HEK293 (cell line): ENCODE results near the gene TRPV6.

Experiments
- CTCF ChIA-PET: fragments of 350-600 bp; formaldehyde crosslinking; extraction: SDS; loops from one replicate; lab custom pipeline; 2021; ENCODE audit warnings: antibody characterized with exemption; lab: Yijun Ruan, JAX
- POLR2A ChIA-PET: fragments of 300-600 bp; formaldehyde crosslinking; extraction: SDS; loops from one replicate; lab custom pipeline; 2020; ENCODE audit warnings: antibody characterized with exemption, inconsistent platforms; lab: Yijun Ruan, JAX
- H3K27ac ChIP-seq: fragments of 200-500 bp; sonication (Bioruptor generic); 2 replicates; pipeline ENCODE4 v1.5.1; 2014; ENCODE audit warnings: low read depth, low read length, control low read depth, inconsistent platforms; ENCODE audit errors: extremely low read depth
- H3K36me3 ChIP-seq, 2 experiments: fragments of 200-500 bp in 1 of 2; sonication (Bioruptor generic) in 1 of 2; 1 replicate in 1 of 2; 2 replicates in 1 of 2; pipeline ENCODE4 v1.5.1; 2014 to 2017; ENCODE audit warnings: inconsistent platforms in 2 of 2, low read length in 2 of 2; ENCODE audit not compliant: control insufficient read depth in 2 of 2, insufficient read depth in 1 of 2
- H3K4me1 ChIP-seq: fragments of 200-500 bp; sonication (Bioruptor generic); 2 replicates; pipeline ENCODE4 v1.5.1; 2014; ENCODE audit warnings: mild to moderate bottlenecking, low read length, inconsistent platforms; ENCODE audit not compliant: control insufficient read depth, insufficient read depth
- H3K4me3 ChIP-seq: 2 replicates; pipeline ENCODE4 v1.5.1; 2011; ENCODE audit warnings: low read depth, mild to moderate bottlenecking, control low read depth, low read length, moderate library complexity
- H3K9me3 ChIP-seq: fragments of 200-500 bp; sonication (Bioruptor generic); 2 replicates; pipeline ENCODE4 v1.5.1; 2014; ENCODE audit warnings: low read depth, low read length, inconsistent platforms; ENCODE audit not compliant: control insufficient read depth, insufficient read depth
- KLF10 ChIP-seq: fragments of 450-650 bp; IDR thresholded peaks from 2 replicates; pipeline ENCODE4 v1.5.1; 2018; ENCODE audit warnings: missing biosample characterization, mild to moderate bottlenecking, missing genetic modification characterization
- SCRT1 ChIP-seq: fragments of 450-650 bp; formaldehyde crosslinking; IDR thresholded peaks from 2 replicates; pipeline ENCODE4 v1.5.1; 2016; ENCODE audit warnings: missing biosample characterization, missing genetic modification characterization, borderline replicate concordance
- ZBTB21 ChIP-seq: fragments of 450-650 bp; formaldehyde crosslinking; IDR thresholded peaks from 2 replicates; pipeline ENCODE4 v1.5.1; 2017; ENCODE audit warnings: missing biosample characterization, missing genetic modification characterization
- ZNF274 ChIP-seq, 2 experiments: fragments of 200-500 bp in 1 of 2; fragments of 450-650 bp in 1 of 2; sonication (Bioruptor generic) in 1 of 2; formaldehyde crosslinking in 1 of 2; IDR thresholded peaks; 2 replicates each; pipeline versions ENCODE4 v1.5.1 to v1.6.1; 2014 to 2016; ENCODE audit warnings: borderline replicate concordance in 1 of 2, inconsistent platforms in 1 of 2, low read length in 1 of 2, missing biosample characterization in 1 of 2, missing genetic modification characterization in 1 of 2
- TF ChIP-seq, protein P1 (sequence below): fragments of 450-650 bp; formaldehyde crosslinking; IDR thresholded peaks from 2 replicates; pipeline ENCODE4 v1.5.1; 2017; ENCODE audit warnings: missing biosample characterization, missing genetic modification characterization
- TF ChIP-seq, protein P2 (sequence below): IDR thresholded peaks from 2 replicates; pipeline ENCODE4 v1.6.1; 2011; ENCODE audit warnings: mild to moderate bottlenecking, low read depth, low read length, borderline replicate concordance
- TF ChIP-seq, protein P3 (sequence below): fragments of 450-650 bp; formaldehyde crosslinking; IDR thresholded peaks from 2 replicates; pipeline ENCODE4 v1.5.1; 2016; ENCODE audit warnings: missing biosample characterization, missing genetic modification characterization
- TF ChIP-seq, protein P4 (sequence below): fragments of 450-650 bp; IDR thresholded peaks from 2 replicates; pipeline ENCODE4 v1.5.1; 2018; ENCODE audit warnings: missing biosample characterization, missing genetic modification characterization
- TF ChIP-seq, protein P5 (sequence below): fragments of 450-650 bp; formaldehyde crosslinking; IDR thresholded peaks from 2 replicates; pipeline ENCODE4 v1.5.1; 2016; ENCODE audit warnings: missing biosample characterization, missing genetic modification characterization
- TF ChIP-seq, protein P6 (sequence below): fragments of 450-650 bp; formaldehyde crosslinking; IDR thresholded peaks from 2 replicates; pipeline ENCODE4 v1.5.1; 2017; ENCODE audit warnings: missing biosample characterization, missing genetic modification characterization
- TF ChIP-seq, protein P7 (sequence below): fragments of 450-650 bp; formaldehyde crosslinking; IDR thresholded peaks from 2 replicates; pipeline ENCODE4 v1.5.1; 2016; ENCODE audit warnings: missing biosample characterization, missing genetic modification characterization
- TF ChIP-seq, protein P8 (sequence below): fragments of 450-650 bp; formaldehyde crosslinking; IDR thresholded peaks from 2 replicates; pipeline ENCODE4 v1.5.1; 2016; ENCODE audit warnings: missing biosample characterization, missing genetic modification characterization

The TRPV6 gene

DNA sequence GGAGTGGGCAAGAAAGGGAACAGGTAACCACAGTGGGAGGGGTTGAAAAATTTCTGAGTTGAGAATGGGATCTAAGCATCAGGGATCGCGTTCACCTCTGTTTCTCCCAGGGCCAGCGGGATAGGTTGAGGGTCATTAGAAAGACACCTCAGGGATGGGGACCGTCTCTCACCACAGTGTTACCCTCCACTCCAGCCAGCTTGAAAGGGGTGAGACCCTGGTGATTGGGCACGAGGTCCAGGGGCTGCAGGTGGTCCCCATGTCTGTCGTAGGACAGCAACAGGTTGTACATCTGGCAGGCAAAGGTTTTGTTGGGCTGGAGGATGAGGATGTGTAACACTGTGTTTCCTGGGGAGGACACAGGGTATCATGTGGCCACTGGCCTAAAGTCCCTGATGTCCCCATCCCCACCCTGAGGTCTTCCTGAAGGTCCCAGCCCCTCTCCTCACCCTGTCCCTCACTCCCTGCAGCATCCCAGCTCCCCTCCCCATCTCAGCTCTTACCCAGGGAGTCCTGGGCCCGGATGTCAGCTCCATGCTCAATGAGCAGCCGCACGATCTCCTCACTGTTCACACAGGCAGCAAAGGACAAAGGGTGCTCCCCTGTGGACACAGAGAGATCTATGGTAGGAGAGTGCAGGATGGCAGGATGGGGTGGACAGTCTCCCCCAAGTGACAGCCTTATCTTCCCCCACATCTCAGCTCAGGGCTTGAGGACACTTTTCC lies 9.1 kb downstream of the TRPV6 start:
- H3K4me1 ChIP-seq: no peaks in the 10 kb centered on the region
- TF ChIP-seq, protein P1, sequence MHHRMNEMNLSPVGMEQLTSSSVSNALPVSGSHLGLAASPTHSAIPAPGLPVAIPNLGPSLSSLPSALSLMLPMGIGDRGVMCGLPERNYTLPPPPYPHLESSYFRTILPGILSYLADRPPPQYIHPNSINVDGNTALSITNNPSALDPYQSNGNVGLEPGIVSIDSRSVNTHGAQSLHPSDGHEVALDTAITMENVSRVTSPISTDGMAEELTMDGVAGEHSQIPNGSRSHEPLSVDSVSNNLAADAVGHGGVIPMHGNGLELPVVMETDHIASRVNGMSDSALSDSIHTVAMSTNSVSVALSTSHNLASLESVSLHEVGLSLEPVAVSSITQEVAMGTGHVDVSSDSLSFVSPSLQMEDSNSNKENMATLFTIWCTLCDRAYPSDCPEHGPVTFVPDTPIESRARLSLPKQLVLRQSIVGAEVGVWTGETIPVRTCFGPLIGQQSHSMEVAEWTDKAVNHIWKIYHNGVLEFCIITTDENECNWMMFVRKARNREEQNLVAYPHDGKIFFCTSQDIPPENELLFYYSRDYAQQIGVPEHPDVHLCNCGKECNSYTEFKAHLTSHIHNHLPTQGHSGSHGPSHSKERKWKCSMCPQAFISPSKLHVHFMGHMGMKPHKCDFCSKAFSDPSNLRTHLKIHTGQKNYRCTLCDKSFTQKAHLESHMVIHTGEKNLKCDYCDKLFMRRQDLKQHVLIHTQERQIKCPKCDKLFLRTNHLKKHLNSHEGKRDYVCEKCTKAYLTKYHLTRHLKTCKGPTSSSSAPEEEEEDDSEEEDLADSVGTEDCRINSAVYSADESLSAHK (tag by site-specific recombination): no peak
- 0 out of 2 replicates have a peak, but pooled peaks have one; percentile 15 for TF ChIP-seq SCRT1 (tag by site-specific recombination)
- TF ChIP-seq, protein P2, sequence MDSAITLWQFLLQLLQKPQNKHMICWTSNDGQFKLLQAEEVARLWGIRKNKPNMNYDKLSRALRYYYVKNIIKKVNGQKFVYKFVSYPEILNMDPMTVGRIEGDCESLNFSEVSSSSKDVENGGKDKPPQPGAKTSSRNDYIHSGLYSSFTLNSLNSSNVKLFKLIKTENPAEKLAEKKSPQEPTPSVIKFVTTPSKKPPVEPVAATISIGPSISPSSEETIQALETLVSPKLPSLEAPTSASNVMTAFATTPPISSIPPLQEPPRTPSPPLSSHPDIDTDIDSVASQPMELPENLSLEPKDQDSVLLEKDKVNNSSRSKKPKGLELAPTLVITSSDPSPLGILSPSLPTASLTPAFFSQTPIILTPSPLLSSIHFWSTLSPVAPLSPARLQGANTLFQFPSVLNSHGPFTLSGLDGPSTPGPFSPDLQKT: no peak
- TF ChIP-seq, all 188 proteins: peak for 1
- Histone ChIP-seq H3K27ac (no peak overlapping the region), H3K4me3 (no peak overlapping the region), H3K36me3 (peaks cover 0 to 10% of the 10 kb centered on the region in 2 experiments; a peak in 1 of 3 replicates), H3K9me3 (no peaks in the 10 kb centered on the region)
- CTCF ChIA-PET: interaction anchor here (1.2 to 1.3 kb wide), 2 partner anchors 10 to 127 kb away, joined by 5 to 8 read pairs; no protein-coding TSS in a partner anchor
- POLR2A ChIA-PET: no interaction called here

DNA sequence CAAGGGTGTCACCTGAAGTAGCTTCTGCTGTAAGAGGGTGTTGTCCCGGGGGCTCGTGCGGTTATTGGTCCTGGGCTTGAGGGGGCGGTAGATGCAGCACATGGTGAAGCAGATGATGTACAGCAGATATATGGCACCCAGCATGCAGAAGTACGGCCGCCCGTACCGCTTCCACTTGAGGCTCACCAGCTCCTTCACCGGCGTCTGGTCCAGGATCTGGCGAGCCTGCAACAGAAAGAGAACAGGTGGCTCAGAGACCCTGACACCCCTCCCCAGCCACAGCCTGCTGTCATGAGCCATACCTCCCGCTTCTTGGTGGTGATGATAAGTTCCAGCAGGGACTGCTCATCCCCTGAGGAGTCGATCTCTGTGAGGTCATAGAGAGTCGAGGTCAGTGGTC lies 10.1 kb downstream of the TRPV6 start:
- POLR2A ChIA-PET: interaction anchor here (0.6 kb wide), 1 partner anchor 23 kb away, joined by 4 read pairs; no protein-coding TSS in a partner anchor
- no peak for TF ChIP-seq KLF10
- TF ChIP-seq, protein P3, sequence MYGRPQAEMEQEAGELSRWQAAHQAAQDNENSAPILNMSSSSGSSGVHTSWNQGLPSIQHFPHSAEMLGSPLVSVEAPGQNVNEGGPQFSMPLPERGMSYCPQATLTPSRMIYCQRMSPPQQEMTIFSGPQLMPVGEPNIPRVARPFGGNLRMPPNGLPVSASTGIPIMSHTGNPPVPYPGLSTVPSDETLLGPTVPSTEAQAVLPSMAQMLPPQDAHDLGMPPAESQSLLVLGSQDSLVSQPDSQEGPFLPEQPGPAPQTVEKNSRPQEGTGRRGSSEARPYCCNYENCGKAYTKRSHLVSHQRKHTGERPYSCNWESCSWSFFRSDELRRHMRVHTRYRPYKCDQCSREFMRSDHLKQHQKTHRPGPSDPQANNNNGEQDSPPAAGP (tag by site-specific recombination): no peak
- Histone ChIP-seq H3K4me3 (no peak overlapping the region), H3K27ac (no peak overlapping the region), H3K4me1 (no peaks in the 10 kb centered on the region), H3K9me3 (no peaks in the 10 kb centered on the region), H3K36me3 (peaks cover 0 to 13% of the 10 kb centered on the region in 2 experiments; a peak in 1 of 3 replicates)
- CTCF ChIA-PET: interaction anchor here (1.2 kb wide), 1 partner anchor 11 kb away, joined by 4 read pairs; the partner anchor contains the start of gene TRPV6

DNA sequence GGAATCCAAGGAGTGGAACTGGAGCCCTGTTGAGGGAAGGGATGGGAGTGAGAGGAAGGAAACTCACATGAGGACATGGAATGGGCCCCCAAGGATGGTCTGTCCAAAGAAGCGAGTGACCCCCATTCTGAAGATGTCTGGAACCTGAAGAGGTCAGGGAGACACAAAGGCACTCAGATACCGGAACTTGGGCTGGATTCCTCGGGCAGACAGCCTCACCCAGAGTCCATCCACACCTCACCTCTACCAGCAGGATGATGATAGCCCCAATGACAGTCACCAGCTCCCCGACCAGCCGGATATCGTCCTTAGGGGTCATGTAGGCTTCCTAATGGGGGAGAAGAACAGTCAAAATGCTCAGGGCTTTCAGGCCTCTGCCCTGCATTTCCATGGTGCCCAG lies 10.7 kb downstream of the TRPV6 start:
- ChIA-PET CTCF (interaction anchor here (0.6 to 3.5 kb wide), 5 partner anchors 11 to 340 kb away, joined by 3 to 37 read pairs (median 4); partner anchors contain the start of gene TRPV6), POLR2A (interaction anchor here (0.6 kb wide), 1 partner anchor 23 kb away, joined by 4 read pairs; no protein-coding TSS in a partner anchor)
- Histone ChIP-seq H3K4me3 (no peak overlapping the region), H3K27ac (no peak overlapping the region), H3K9me3 (no peaks in the 10 kb centered on the region), H3K4me1 (no peaks in the 10 kb centered on the region), H3K36me3 (peaks cover 0 to 14% of the 10 kb centered on the region in 2 experiments; a peak in 1 of 3 replicates)
- TF ChIP-seq, protein P4, sequence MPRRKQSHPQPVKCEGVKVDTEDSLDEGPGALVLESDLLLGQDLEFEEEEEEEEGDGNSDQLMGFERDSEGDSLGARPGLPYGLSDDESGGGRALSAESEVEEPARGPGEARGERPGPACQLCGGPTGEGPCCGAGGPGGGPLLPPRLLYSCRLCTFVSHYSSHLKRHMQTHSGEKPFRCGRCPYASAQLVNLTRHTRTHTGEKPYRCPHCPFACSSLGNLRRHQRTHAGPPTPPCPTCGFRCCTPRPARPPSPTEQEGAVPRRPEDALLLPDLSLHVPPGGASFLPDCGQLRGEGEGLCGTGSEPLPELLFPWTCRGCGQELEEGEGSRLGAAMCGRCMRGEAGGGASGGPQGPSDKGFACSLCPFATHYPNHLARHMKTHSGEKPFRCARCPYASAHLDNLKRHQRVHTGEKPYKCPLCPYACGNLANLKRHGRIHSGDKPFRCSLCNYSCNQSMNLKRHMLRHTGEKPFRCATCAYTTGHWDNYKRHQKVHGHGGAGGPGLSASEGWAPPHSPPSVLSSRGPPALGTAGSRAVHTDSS (tag by site-specific recombination): no peak
- TF ChIP-seq, protein P5, sequence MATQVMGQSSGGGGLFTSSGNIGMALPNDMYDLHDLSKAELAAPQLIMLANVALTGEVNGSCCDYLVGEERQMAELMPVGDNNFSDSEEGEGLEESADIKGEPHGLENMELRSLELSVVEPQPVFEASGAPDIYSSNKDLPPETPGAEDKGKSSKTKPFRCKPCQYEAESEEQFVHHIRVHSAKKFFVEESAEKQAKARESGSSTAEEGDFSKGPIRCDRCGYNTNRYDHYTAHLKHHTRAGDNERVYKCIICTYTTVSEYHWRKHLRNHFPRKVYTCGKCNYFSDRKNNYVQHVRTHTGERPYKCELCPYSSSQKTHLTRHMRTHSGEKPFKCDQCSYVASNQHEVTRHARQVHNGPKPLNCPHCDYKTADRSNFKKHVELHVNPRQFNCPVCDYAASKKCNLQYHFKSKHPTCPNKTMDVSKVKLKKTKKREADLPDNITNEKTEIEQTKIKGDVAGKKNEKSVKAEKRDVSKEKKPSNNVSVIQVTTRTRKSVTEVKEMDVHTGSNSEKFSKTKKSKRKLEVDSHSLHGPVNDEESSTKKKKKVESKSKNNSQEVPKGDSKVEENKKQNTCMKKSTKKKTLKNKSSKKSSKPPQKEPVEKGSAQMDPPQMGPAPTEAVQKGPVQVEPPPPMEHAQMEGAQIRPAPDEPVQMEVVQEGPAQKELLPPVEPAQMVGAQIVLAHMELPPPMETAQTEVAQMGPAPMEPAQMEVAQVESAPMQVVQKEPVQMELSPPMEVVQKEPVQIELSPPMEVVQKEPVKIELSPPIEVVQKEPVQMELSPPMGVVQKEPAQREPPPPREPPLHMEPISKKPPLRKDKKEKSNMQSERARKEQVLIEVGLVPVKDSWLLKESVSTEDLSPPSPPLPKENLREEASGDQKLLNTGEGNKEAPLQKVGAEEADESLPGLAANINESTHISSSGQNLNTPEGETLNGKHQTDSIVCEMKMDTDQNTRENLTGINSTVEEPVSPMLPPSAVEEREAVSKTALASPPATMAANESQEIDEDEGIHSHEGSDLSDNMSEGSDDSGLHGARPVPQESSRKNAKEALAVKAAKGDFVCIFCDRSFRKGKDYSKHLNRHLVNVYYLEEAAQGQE (tag by site-specific recombination): no peak
- TF ChIP-seq, protein P6, sequence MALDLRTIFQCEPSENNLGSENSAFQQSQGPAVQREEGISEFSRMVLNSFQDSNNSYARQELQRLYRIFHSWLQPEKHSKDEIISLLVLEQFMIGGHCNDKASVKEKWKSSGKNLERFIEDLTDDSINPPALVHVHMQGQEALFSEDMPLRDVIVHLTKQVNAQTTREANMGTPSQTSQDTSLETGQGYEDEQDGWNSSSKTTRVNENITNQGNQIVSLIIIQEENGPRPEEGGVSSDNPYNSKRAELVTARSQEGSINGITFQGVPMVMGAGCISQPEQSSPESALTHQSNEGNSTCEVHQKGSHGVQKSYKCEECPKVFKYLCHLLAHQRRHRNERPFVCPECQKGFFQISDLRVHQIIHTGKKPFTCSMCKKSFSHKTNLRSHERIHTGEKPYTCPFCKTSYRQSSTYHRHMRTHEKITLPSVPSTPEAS (tag by site-specific recombination): no peak
- TF ChIP-seq ZBTB21 (tag by site-specific recombination): no peak
- no peak for TF ChIP-seq ZNF274 (IDR thresholded peaks at IDR 0.05; ENCODE audit: low read length)
- TF ChIP-seq ZNF274 (tag by site-specific recombination; IDR thresholded peaks at IDR 0.05; ENCODE audit: borderline replicate concordance): no peak
- TF ChIP-seq, protein P7, sequence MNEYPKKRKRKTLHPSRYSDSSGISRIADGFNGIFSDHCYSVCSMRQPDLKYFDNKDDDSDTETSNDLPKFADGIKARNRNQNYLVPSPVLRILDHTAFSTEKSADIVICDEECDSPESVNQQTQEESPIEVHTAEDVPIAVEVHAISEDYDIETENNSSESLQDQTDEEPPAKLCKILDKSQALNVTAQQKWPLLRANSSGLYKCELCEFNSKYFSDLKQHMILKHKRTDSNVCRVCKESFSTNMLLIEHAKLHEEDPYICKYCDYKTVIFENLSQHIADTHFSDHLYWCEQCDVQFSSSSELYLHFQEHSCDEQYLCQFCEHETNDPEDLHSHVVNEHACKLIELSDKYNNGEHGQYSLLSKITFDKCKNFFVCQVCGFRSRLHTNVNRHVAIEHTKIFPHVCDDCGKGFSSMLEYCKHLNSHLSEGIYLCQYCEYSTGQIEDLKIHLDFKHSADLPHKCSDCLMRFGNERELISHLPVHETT (tag by site-specific recombination): no peak
- TF ChIP-seq, protein P8, sequence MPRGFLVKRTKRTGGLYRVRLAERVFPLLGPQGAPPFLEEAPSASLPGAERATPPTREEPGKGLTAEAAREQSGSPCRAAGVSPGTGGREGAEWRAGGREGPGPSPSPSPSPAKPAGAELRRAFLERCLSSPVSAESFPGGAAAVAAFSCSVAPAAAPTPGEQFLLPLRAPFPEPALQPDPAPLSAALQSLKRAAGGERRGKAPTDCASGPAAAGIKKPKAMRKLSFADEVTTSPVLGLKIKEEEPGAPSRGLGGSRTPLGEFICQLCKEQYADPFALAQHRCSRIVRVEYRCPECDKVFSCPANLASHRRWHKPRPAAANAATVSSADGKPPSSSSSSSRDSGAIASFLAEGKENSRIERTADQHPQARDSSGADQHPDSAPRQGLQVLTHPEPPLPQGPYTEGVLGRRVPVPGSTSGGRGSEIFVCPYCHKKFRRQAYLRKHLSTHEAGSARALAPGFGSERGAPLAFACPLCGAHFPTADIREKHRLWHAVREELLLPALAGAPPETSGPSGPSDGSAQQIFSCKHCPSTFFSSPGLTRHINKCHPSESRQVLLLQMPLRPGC (tag by site-specific recombination): no peak
